Endodermal cell (in vitro differentiated cells): ENCODE measurements around the gene ZNF883. TPM values are rescaled to one million over a fixed set of nuclear protein-coding genes. Genes with fewer than 3 reads are reported as not detected.

Experiments
- DNase-seq: peaks from one replicate; pipeline ENCODE4 v3.0.0-alpha.2; 2017
- H3K27ac ChIP-seq: 2 replicates; pipeline ENCODE4 v1.5.1; 2013; ENCODE audit warnings: mild to moderate bottlenecking, low read depth, low read length, moderate library complexity
- H3K27me3 ChIP-seq: 2 replicates; pipeline ENCODE4 v1.6.1; 2013; ENCODE audit warnings: mild to moderate bottlenecking, low read length, moderate library complexity; ENCODE audit not compliant: insufficient read depth, control insufficient read depth, poor library complexity, severe bottlenecking
- H3K36me3 ChIP-seq: 2 replicates; pipeline ENCODE4 v1.7.0; 2013; ENCODE audit warnings: mild to moderate bottlenecking, low read length, moderate library complexity; ENCODE audit not compliant: control insufficient read depth, insufficient read depth
- H3K4me1 ChIP-seq: one replicate; pipeline ENCODE4 v1.7.0; 2013; ENCODE audit warnings: low read length; ENCODE audit not compliant: control insufficient read depth, insufficient read depth
- H3K4me3 ChIP-seq: 2 replicates; pipeline ENCODE4 v1.5.1; 2013; ENCODE audit warnings: mild to moderate bottlenecking, low read length, moderate library complexity
- H3K9ac ChIP-seq: 2 replicates; pipeline ENCODE4 v1.6.1; 2013; ENCODE audit warnings: mild to moderate bottlenecking, low read length, moderate library complexity; ENCODE audit not compliant: poor library complexity, severe bottlenecking; ENCODE audit errors: extremely low read depth
- H3K9me3 ChIP-seq: 2 replicates; pipeline ENCODE4 v1.6.1; 2013; ENCODE audit warnings: mild to moderate bottlenecking, low read length, moderate library complexity; ENCODE audit not compliant: control insufficient read depth
- H3K27ac Mint-ChIP-seq: 2 replicates; pipeline ENCODE4 v1.8.0; 2020; ENCODE audit warnings: mixed read lengths
- H3K27me3 Mint-ChIP-seq: 2 replicates; pipeline ENCODE4 v1.8.0; 2021; ENCODE audit warnings: mild to moderate bottlenecking, mixed read lengths; ENCODE audit not compliant: insufficient read depth
- H3K36me3 Mint-ChIP-seq: 2 replicates; pipeline ENCODE4 v1.8.0; 2020; ENCODE audit warnings: low read depth, mixed read lengths
- H3K4me1 Mint-ChIP-seq: 2 replicates; pipeline ENCODE4 v1.8.0; 2020; ENCODE audit warnings: mixed read lengths
- H3K4me3 Mint-ChIP-seq: 2 replicates; pipeline ENCODE4 v1.8.0; 2020; ENCODE audit warnings: mild to moderate bottlenecking, moderate library complexity, mixed read lengths
- H3K9me3 Mint-ChIP-seq: 2 replicates; pipeline ENCODE4 v1.8.0; 2020; ENCODE audit warnings: mild to moderate bottlenecking, mixed read lengths
- WGBS, 2 experiments: methylation state at CpG; one replicate each; pipeline versions ENCODE4 v1.1.5 to v1.1.7; 2013; ENCODE audit warnings: missing lambda C conversion rate in 2 of 2, mixed read lengths in 1 of 2; ENCODE audit not compliant: insufficient coverage in 1 of 2, insufficient read length in 1 of 2; 5-methylcytosine and 5-hydroxymethylcytosine counted together
- total RNA-seq, 2 donors: library from RNA; stranded (reverse); fragmentation: NEBNext Ultra II Directional in 1 of 2; extraction: Animal tissue kit (Norgen Biotek cat#: 25700) in 1 of 2; gene quantifications; 2 replicates in 1 of 2; 3 replicates in 1 of 2; pipeline ENCODE4 v1.2.1, GENCODE V29; 2021
- TF ChIP-seq, protein P1 (sequence below): fragments of 200-600 bp; sonication (generic); conservative IDR thresholded peaks from 2 replicates; pipeline ENCODE4 v1.5.0; 2021; ENCODE audit warnings: antibody characterized with exemption, mild to moderate bottlenecking

The ZNF883 gene
- total RNA-seq, 2 donors from 2014 or later = 13.0 to 16.7 TPM

DNA sequence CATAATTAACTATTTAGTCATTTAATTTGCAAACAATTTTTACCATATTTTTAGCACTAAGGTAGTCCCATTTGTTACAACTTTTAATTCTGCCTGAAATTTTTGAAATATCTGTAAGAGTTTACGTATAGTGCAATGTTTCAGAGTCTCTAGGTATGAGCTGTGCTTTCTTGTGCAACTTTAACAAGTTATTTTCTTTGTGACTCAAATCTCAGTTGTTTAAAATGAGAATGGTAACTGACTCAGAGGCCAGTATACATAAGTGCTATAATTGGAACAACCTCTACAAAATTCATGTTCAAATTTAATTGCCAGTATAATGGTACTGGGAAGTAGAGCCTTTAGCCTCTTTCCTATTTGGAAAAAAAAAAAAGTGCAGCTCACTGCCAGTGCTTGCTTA is 14.2 kb upstream of the ZNF883 start:
- Mint-ChIP-seq H3K27me3 (peaks cover 6% of the 10 kb centered on the region), H3K4me1 (no peaks in the 10 kb centered on the region), H3K4me3 (no peak overlapping the region), H3K36me3 (no peaks in the 10 kb centered on the region), H3K9me3 (peaks cover 58% of the 10 kb centered on the region), H3K27ac (no peak overlapping the region)
- no peak overlapping the region for H3K4me3 ChIP-seq
- H3K27ac ChIP-seq = no peak overlapping the region
- H3K36me3 ChIP-seq = no peaks in the 10 kb centered on the region
- 67% methylated on average over 1 of the region's 1 CpG; no CpG with 5 or more reads in 1 of the 2 experiments for WGBS, 2 experiments
- no peaks in the 10 kb centered on the region for H3K4me1 ChIP-seq
- H3K27me3 ChIP-seq = no peaks in the 10 kb centered on the region
- H3K9me3 ChIP-seq = peaks cover 42% of the 10 kb centered on the region
- no peak overlapping the region for H3K9ac ChIP-seq
- no peak for DNase-seq
- TF ChIP-seq, protein P1, sequence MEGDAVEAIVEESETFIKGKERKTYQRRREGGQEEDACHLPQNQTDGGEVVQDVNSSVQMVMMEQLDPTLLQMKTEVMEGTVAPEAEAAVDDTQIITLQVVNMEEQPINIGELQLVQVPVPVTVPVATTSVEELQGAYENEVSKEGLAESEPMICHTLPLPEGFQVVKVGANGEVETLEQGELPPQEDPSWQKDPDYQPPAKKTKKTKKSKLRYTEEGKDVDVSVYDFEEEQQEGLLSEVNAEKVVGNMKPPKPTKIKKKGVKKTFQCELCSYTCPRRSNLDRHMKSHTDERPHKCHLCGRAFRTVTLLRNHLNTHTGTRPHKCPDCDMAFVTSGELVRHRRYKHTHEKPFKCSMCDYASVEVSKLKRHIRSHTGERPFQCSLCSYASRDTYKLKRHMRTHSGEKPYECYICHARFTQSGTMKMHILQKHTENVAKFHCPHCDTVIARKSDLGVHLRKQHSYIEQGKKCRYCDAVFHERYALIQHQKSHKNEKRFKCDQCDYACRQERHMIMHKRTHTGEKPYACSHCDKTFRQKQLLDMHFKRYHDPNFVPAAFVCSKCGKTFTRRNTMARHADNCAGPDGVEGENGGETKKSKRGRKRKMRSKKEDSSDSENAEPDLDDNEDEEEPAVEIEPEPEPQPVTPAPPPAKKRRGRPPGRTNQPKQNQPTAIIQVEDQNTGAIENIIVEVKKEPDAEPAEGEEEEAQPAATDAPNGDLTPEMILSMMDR = no peak

DNA sequence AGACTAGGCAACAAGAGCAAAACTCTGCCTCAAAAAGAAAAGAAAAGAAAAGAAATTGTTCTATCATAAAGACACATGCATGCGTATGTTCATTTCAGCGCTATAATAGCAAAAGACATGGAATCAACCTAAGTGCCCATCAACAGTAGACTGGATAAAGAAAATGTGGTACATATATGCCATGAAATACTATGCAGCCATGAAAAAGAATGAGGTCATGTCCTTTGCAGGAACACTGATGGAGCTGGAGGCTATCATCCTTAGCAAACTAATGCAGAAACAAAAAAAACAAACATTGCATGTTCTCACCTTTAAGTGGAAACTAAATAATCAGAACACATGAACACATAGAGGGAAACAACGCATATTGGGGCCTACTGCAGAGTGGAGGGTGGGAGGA is 6.3 kb upstream of the ZNF883 start:
- Histone ChIP-seq H3K9ac (no peak overlapping the region), H3K4me3 (no peak overlapping the region), H3K36me3 (no peaks in the 10 kb centered on the region), H3K4me1 (no peaks in the 10 kb centered on the region), H3K9me3 (peaks cover 33% of the 10 kb centered on the region), H3K27me3 (peaks cover 5% of the 10 kb centered on the region), H3K27ac (no peak overlapping the region)
- WGBS, 2 experiments = 91 to 92% methylated on average over 2 to 3 of the region's 3 CpGs
- no peak overlapping the region for H3K4me3 Mint-ChIP-seq
- peaks cover 57% of the 10 kb centered on the region for H3K9me3 Mint-ChIP-seq
- no peaks in the 10 kb centered on the region for H3K4me1 Mint-ChIP-seq
- no peak overlapping the region for H3K27ac Mint-ChIP-seq
- no peaks in the 10 kb centered on the region for H3K36me3 Mint-ChIP-seq
- TF ChIP-seq, protein P1 = no peak
- DNase-seq = no peak
- peaks cover 9% of the 10 kb centered on the region for H3K27me3 Mint-ChIP-seq

DNA sequence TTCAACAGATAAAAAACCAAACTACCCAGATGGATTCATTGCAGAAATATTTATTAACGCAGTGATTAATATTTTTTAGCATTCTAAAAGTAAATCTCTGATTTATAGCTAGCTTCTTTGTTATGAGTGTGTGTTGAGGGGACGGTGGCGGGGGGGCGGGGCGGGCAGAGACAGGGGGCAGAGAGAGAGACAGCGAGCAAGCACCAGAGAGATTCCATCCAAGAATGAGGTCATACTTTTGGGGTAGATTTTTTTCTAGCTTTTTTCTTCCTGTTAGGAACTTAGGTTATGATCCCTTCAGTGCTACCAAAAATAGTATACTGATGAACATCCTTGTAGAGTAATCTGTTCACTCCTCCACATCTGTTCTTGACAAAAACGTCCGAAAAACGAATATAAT is 500 bp upstream of the ZNF883 start:
- Histone ChIP-seq H3K4me1 (no peaks in the 10 kb centered on the region), H3K36me3 (no peaks in the 10 kb centered on the region), H3K9ac (no peak overlapping the region), H3K4me3 (peak overlapping the region; percentile 72), H3K27me3 (peaks cover 7% of the 10 kb centered on the region), H3K27ac (no peak overlapping the region), H3K9me3 (peaks cover 20% of the 10 kb centered on the region)
- Mint-ChIP-seq H3K27ac (peak overlapping the region; percentile 90), H3K27me3 (peaks cover 10% of the 10 kb centered on the region), H3K9me3 (peaks cover 18% of the 10 kb centered on the region), H3K4me1 (peaks cover 2% of the 10 kb centered on the region), H3K36me3 (peaks cover 14% of the 10 kb centered on the region), H3K4me3 (peak overlapping the region; percentile 77)
- TF ChIP-seq, protein P1 = peak; percentile 8
- WGBS, 2 experiments = 73% methylated on average over 8 of the region's 9 CpGs; no CpG with 5 or more reads in 1 of the 2 experiments
- DNase-seq = no peak
